ENCODE data around the gene IGFALS. TPM values are rescaled to one million over a fixed set of nuclear protein-coding genes. Genes with fewer than 3 reads are reported as not detected.

IGFALS gene
- total RNA-seq, 2 donors from 2014 or later, result 0.82 to 1.9 TPM

DNA sequence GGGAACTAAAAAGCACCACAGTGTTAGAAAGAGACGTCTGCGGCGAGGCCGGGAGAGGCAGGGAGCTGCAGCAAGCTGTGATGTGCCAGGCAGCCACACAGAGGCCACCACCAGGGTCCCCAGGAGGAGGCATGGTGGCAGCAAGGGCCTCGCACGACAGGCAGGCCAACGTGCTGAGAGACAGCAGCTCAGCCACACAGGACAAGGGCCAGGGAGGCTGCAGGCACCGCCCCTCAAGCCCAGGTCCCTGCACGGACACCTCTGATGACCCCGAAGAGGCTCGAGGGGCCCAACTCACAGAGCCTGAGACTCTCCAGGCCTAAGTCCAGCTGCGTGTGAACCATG lies 27.4 kb upstream of the IGFALS start:
- no peak overlapping the region for H3K27ac ChIP-seq
- H3K4me1 ChIP-seq (replicated peaks), result no peaks in the 10 kb centered on the region
- no peak overlapping the region for H3K4me3 ChIP-seq
- TF ChIP-seq POLR2AphosphoS5 (IDR thresholded peaks at IDR 0.05), result no peak
- peaks cover 3 to 16% of the 10 kb centered on the region in 2 donors for H3K36me3 ChIP-seq
- WGBS, result 91% methylated on average over 11 of the region's 12 CpGs
- no peaks in the 10 kb centered on the region for H3K27me3 ChIP-seq (replicated peaks; ENCODE audit: insufficient read depth)
- H3K9me3 ChIP-seq, result no peaks in the 10 kb centered on the region
- no peak for DNase-seq (ENCODE audit: low spot score)
- intact Hi-C loops (cut with DNase I), result no loop called here

DNA sequence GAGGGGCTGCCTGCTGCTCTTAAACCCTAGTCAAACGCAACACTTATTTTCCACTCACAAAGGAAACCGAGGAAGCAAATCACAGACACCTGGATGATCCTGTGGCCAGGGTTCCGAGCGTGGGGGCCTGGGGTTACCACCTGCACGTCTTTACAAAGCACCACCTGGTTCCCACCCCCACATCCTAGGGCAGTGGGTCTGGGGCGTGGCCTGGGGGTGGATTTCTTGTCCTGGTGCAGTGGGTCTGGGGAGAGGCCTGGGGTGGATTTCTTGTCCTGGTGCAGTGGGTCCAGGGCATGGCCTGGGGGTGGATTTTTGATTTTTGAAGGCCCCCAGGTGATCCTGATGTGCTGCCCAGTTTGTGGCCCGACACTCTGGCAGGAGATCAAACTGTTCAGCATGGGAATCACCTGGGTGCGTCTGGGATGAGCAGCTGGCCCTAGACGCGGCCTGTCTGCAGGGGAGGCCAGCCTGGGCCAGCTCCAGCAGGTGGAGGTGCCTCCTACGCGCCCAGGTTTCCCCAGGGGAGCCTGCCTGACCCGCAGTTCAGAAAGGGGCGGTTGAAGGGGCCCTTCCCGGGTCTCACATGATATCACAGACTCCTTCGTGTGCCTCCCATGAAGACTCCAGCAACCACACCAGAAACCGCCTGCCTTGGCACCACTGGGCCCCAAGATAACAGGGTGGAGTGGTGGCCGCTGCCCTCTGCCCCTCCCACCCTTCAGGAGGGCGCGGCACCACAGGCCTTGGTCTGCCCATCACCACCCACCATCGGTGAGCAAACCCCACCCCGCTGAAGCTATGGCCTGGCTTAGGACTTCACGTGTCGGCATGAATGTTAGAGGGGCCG lies 26.8 kb upstream of the IGFALS start:
- peaks cover 3 to 16% of the 10 kb centered on the region in 2 donors for H3K36me3 ChIP-seq
- no peak for DNase-seq (ENCODE audit: low spot score)
- H3K4me3 ChIP-seq, result no peak overlapping the region
- H3K27me3 ChIP-seq (replicated peaks; ENCODE audit: insufficient read depth), result no peaks in the 10 kb centered on the region
- no peaks in the 10 kb centered on the region for H3K9me3 ChIP-seq
- H3K27ac ChIP-seq, result no peak overlapping the region
- WGBS, result 88% methylated on average over 21 of the region's 25 CpGs
- H3K4me1 ChIP-seq (replicated peaks), result no peaks in the 10 kb centered on the region
- TF ChIP-seq POLR2A (IDR thresholded peaks at IDR 0.05), result no peak
- no peak for TF ChIP-seq POLR2AphosphoS5 (IDR thresholded peaks at IDR 0.05)
- TF ChIP-seq CTCF (IDR thresholded peaks at IDR 0.05), result no peak
- intact Hi-C loops (cut with DNase I), result no loop called here

GRCh38 chr16:1819611-1820010 lies 26.1 kb upstream of the IGFALS start:
- no peaks in the 10 kb centered on the region for H3K9me3 ChIP-seq
- TF ChIP-seq POLR2A (IDR thresholded peaks at IDR 0.05) (no peak), CTCF (IDR thresholded peaks at IDR 0.05) (no peak), POLR2AphosphoS5 (IDR thresholded peaks at IDR 0.05) (no peak)
- DNase-seq (ENCODE audit: low spot score), result no peak
- no peaks in the 10 kb centered on the region for H3K4me1 ChIP-seq (replicated peaks)
- WGBS, result 90% methylated on average over 13 of the region's 15 CpGs
- peaks cover 3 to 16% of the 10 kb centered on the region in 2 donors for H3K36me3 ChIP-seq
- no peak overlapping the region for H3K4me3 ChIP-seq
- no peaks in the 10 kb centered on the region for H3K27me3 ChIP-seq (replicated peaks; ENCODE audit: insufficient read depth)
- no peak overlapping the region for H3K27ac ChIP-seq
- intact Hi-C loops (cut with DNase I), result no loop called here

GRCh38 chr16:1818873-1819525 lies 25.5 kb upstream of the IGFALS start:
- H3K27me3 ChIP-seq (replicated peaks; ENCODE audit: insufficient read depth), result no peaks in the 10 kb centered on the region
- DNase-seq (ENCODE audit: low spot score), result no peak
- 95% methylated on average over 31 of the region's 35 CpGs for WGBS
- TF ChIP-seq CTCF (IDR thresholded peaks at IDR 0.05), result no peak
- no peak for TF ChIP-seq POLR2A (IDR thresholded peaks at IDR 0.05)
- TF ChIP-seq POLR2AphosphoS5 (IDR thresholded peaks at IDR 0.05), result no peak
- no peak overlapping the region for H3K4me3 ChIP-seq
- H3K27ac ChIP-seq, result no peak overlapping the region
- no peaks in the 10 kb centered on the region for H3K4me1 ChIP-seq (replicated peaks)
- intact Hi-C loops (cut with DNase I), result no loop called here
- H3K9me3 ChIP-seq, result no peaks in the 10 kb centered on the region
- peaks cover 3 to 16% of the 10 kb centered on the region in 2 donors for H3K36me3 ChIP-seq

- no peak for DNase-seq (ENCODE audit: low spot score)
- Histone ChIP-seq H3K9me3 (no peaks in the 10 kb centered on the region), H3K4me3 (no peak overlapping the region), H3K27ac (no peak overlapping the region), H3K4me1 (replicated peaks) (no peaks in the 10 kb centered on the region), H3K36me3 (peaks cover 3 to 16% of the 10 kb centered on the region in 2 donors), H3K27me3 (replicated peaks; ENCODE audit: insufficient read depth) (no peaks in the 10 kb centered on the region)
- intact Hi-C loops (cut with DNase I), result no loop called here
- TF ChIP-seq POLR2AphosphoS5 (IDR thresholded peaks at IDR 0.05) (no peak), POLR2A (IDR thresholded peaks at IDR 0.05) (no peak), CTCF (IDR thresholded peaks at IDR 0.05) (no peak)
- WGBS, result 96% methylated on average over 26 of the region's 27 CpGs
Observed at GRCh38 chr16:1818204-1818872, 24.8 kb upstream of the IGFALS start.

Measured in prostate gland (tissue), 2 donors.